Measurements from ENCODE around the gene MGAT3. TPM values are rescaled to one million over a fixed set of nuclear protein-coding genes. Genes with fewer than 3 reads are reported as not detected.

MGAT3 gene
- total and polyA plus RNA-seq, 4 donors, result 0.26 to 11.0 (median 1.8) TPM

DNA sequence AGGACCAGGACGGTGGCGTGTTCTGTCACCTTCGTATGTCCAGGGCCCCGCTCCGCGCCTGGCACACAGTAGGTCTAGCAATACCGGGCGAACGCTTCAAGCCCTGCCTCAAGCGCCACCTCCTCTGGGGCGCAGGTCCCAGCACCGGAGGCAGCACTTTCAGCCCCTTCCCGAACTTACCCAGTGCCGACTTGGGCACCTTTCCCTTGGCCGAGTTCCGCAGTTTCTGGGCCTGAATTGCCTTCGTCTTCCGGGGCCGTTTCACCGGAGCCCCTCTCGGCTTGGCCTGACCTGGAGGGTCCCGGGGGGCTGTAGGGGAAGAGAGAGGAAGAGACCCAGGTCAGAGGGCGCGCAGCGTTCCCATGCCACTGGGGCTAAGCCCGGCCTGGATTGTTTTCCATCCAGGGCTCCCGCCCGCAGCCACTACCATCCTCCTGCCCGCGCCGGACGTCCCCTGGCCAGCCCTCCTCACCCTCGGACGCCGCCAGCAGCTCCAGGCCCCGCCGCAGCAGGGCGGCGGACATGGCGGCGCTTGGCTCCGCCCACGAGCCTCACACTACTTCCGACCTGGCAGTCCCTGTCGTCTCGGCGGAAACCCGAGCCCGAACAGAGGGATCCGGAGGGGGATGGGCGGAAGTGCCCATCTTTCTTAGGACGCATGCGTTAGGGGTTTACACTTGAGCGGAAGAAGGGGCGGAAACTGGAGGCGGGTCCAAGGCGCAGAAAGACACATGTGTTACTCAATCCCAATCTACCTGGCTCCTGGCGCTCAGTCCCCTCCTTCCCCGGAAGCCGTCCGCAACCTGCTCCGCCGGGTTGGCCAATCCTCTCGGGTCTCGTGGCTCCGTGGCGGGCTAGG, 75.6 kb downstream of the MGAT3 start, which contains the start of gene RPS19BP1:
Gene RPS19BP1 (minus strand): TSS at position 534 of the 859 bp plus-strand sequence. CDS start 10 bp downstream, at position 524.
- Histone ChIP-seq H3K4me3 (ENCODE audit: low read length in 2 of 2) (peak within 1 kb of the TSS; percentile 64 to 83), H3K27me3 (ENCODE audit: control insufficient read depth in 1 of 2, insufficient read depth in 2 of 2, low read length in 1 of 2) (no peaks in the 10 kb centered on the region), H3K9me3 (ENCODE audit: control insufficient read depth, low read length) (no peaks in the 10 kb centered on the region), H3K36me3 (ENCODE audit: control insufficient read depth in 1 of 2, insufficient read depth in 2 of 2, low read length in 1 of 2) (no peaks in the 10 kb centered on the region), H3K4me1 (ENCODE audit: control insufficient read depth in 1 of 2, insufficient read depth in 2 of 2, low read length in 2 of 2) (no peaks in the 10 kb centered on the region), H3K27ac (ENCODE audit: low read depth in 1 of 2, low read length in 2 of 2) (peak within 1 kb of the TSS in 1 of 2 donors; percentile 61)
- peak; percentile 99 to 100 for DNase-seq
- peak; percentile 93 for ATAC-seq (ENCODE audit: low FRiP score)
- WGBS, 2 donors, result 0% methylated on average over 64 to 67 of the region's 67 CpGs
- intact Hi-C loops (cut with DNase I), result loop anchor here (2.0 to 10.0 kb wide), 8 partner anchors 135 to 1970 kb away; partner anchors contain the start of genes ADSL (in 2 of the 2), CDC42EP1 (in 1 of the 2), MRTFA (in 1 of the 2) and RPL3 (in 1 of the 2)

DNA sequence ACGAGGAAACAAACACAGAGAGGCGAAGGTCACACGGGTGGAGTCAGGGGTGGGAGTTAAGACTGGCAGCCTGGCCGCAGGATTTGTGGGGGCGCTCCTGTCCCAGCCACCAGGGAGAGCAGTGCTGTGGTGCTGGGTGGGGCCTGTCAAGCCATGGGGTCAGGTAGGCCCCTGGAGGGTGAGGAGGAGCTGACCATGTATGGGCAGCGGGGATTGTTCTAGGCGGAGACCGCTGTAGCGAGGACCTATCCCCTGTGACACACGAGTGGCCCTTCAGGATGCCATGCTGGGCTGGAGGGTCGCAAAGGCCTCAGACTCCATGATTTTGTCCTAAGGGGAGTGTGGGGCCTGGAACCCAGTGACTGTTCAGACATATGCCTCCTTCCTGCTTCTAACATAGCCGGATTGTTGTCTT, 77.3 kb downstream of the MGAT3 start:
- Histone ChIP-seq H3K9me3 (ENCODE audit: control insufficient read depth, low read length) (no peaks in the 10 kb centered on the region), H3K36me3 (ENCODE audit: control insufficient read depth in 1 of 2, insufficient read depth in 2 of 2, low read length in 1 of 2) (no peaks in the 10 kb centered on the region), H3K27me3 (ENCODE audit: control insufficient read depth in 1 of 2, insufficient read depth in 2 of 2, low read length in 1 of 2) (no peaks in the 10 kb centered on the region), H3K4me3 (ENCODE audit: low read length in 2 of 2) (no peak overlapping the region), H3K4me1 (ENCODE audit: control insufficient read depth in 1 of 2, insufficient read depth in 2 of 2, low read length in 2 of 2) (no peaks in the 10 kb centered on the region), H3K27ac (ENCODE audit: low read depth in 1 of 2, low read length in 2 of 2) (no peak overlapping the region)
- intact Hi-C loops (cut with DNase I), result loop anchor here (2.0 to 10.0 kb wide), 8 partner anchors 137 to 1972 kb away; partner anchors contain the start of genes ADSL (in 2 of the 2), CDC42EP1 (in 1 of the 2), MRTFA (in 1 of the 2) and TAB1 (in 1 of the 2)
- ATAC-seq (ENCODE audit: low FRiP score), result no peak
- 86% methylated on average over 12 of the region's 12 CpGs for WGBS, 2 donors
- no peak for DNase-seq

DNA sequence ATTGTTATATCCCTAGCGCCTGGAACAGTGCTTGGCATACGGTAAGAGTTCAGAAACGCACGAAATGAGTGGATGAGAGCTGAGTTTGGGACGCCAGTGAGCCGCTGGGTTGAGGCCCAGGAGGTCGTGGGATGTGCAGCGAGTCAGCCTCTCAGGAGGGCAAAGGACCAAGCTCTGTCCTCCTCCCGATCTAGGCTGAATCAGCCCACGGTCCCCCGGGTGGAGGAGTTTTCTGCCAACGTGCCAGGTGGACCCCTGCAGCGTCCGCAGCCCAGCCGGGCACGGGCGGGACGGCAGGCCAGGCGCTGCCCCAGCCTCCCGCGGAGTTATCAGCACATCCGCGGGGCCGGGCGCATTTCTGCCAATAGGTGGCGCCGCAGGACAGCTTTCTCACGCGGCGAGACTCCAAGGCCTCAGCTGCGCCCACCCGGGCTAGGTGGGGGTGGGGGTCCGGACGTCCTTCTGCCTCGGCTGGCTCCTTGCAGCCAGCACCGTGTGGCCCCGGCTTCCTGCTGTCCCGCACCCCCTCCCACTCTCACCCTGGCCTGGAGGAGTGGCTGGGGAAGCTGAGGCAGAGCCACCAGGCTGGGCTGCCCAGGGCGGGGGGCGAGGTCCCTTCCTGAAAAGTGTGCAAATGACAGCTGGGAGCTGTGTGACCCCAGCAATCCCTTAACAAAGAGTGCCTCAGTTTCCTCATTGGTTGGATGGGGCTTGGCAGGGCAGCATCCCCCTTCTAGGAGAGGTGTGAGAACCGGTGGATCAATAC, 78.0 kb downstream of the MGAT3 start:
- intact Hi-C loops (cut with DNase I), result loop anchor here (2.0 to 10.0 kb wide), 8 partner anchors 137 to 1972 kb away; partner anchors contain the start of genes ADSL (in 2 of the 2), CDC42EP1 (in 1 of the 2), MRTFA (in 1 of the 2) and TAB1 (in 1 of the 2)
- WGBS, 2 donors, result 6 to 8% methylated on average over 41 of the region's 41 CpGs
- DNase-seq, result peak; percentile 86 to 95

DNA sequence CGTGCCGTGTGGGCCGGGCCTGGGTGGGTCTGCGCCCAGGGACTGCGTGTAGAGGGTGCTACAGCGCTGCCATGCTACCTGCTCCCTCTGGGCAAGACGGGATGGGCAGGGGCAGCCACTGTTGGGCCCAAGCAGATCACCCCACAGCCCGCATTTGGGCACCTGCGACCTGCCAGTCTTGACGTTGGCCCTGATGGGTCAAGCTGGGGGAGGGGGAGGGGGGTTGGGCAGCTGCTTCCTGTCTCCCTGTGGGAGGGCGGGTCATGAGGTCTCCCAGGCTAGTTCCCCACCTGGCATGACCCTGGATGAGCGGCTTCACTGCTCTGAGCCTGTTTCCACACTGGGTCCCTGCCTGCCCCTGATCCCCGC, 78.5 kb downstream of the MGAT3 start:
- 36 to 41% methylated on average over 12 to 13 of the region's 13 CpGs for WGBS, 2 donors
- Histone ChIP-seq H3K27ac (ENCODE audit: low read depth in 1 of 2, low read length in 2 of 2) (no peak overlapping the region), H3K4me1 (ENCODE audit: control insufficient read depth in 1 of 2, insufficient read depth in 2 of 2, low read length in 2 of 2) (no peaks in the 10 kb centered on the region), H3K36me3 (ENCODE audit: control insufficient read depth in 1 of 2, insufficient read depth in 2 of 2, low read length in 1 of 2) (no peaks in the 10 kb centered on the region), H3K9me3 (ENCODE audit: control insufficient read depth, low read length) (no peaks in the 10 kb centered on the region), H3K4me3 (ENCODE audit: low read length in 2 of 2) (no peak overlapping the region), H3K27me3 (ENCODE audit: control insufficient read depth in 1 of 2, insufficient read depth in 2 of 2, low read length in 1 of 2) (no peaks in the 10 kb centered on the region)
- intact Hi-C loops (cut with DNase I), result loop anchor here (2.0 to 10.0 kb wide), 2 partner anchors 489 to 809 kb away; partner anchors contain the start of gene ADSL (in 1 of the 2)
- DNase-seq (no peak), ATAC-seq (ENCODE audit: low FRiP score) (no peak)

More for the DNA sequence above, 78.0 kb downstream of the MGAT3 start:
- Histone ChIP-seq H3K9me3 (ENCODE audit: control insufficient read depth, low read length) (no peaks in the 10 kb centered on the region), H3K36me3 (ENCODE audit: control insufficient read depth in 1 of 2, insufficient read depth in 2 of 2, low read length in 1 of 2) (no peaks in the 10 kb centered on the region), H3K27me3 (ENCODE audit: control insufficient read depth in 1 of 2, insufficient read depth in 2 of 2, low read length in 1 of 2) (no peaks in the 10 kb centered on the region), H3K4me1 (ENCODE audit: control insufficient read depth in 1 of 2, insufficient read depth in 2 of 2, low read length in 2 of 2) (no peaks in the 10 kb centered on the region), H3K4me3 (ENCODE audit: low read length in 2 of 2) (no peak overlapping the region), H3K27ac (ENCODE audit: low read depth in 1 of 2, low read length in 2 of 2) (no peak overlapping the region)
- peak; percentile 64 for ATAC-seq (ENCODE audit: low FRiP score)

DNA sequence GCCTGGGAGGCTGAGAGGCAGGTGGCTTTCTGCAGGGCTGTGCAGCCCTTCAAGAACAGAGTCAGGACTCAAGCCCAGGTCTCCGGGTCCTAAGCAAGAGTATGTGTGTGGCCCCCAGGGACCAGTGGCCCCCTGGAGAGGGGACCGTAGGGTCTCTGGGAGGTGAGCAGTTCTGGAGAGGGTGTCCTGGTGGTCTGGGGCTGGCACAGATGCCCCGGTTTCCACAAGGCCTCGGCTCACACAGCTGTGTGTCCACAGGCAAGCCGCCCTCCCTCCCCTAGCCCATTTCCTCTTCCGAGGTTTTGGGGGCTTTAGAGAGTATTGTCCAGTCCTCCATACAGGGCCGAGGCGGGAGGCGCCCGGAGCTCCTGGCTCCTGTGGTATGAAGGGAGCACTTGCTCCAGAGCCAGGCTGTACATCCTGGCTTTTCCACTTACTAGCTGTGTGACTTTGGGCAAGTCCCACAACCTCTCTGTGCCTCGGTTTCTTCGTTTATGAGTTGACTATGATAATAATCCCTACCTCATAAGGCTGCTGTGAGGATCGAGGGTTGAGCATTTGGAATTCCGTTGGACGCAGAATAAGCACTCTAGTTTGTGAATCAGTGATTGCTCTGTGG, 79.1 kb downstream of the MGAT3 start:
- no peaks in the 10 kb centered on the region for H3K4me1 ChIP-seq (ENCODE audit: control insufficient read depth in 1 of 2, insufficient read depth in 2 of 2, low read length in 2 of 2)
- WGBS, 2 donors, result 85 to 89% methylated on average over 15 of the region's 15 CpGs
- DNase-seq (no peak), ATAC-seq (ENCODE audit: low FRiP score) (no peak)
- no peaks in the 10 kb centered on the region for H3K27me3 ChIP-seq (ENCODE audit: control insufficient read depth in 1 of 2, insufficient read depth in 2 of 2, low read length in 1 of 2)
- H3K9me3 ChIP-seq (ENCODE audit: control insufficient read depth, low read length), result no peaks in the 10 kb centered on the region
- no peak overlapping the region for H3K4me3 ChIP-seq (ENCODE audit: low read length in 2 of 2)
- no peaks in the 10 kb centered on the region for H3K36me3 ChIP-seq (ENCODE audit: control insufficient read depth in 1 of 2, insufficient read depth in 2 of 2, low read length in 1 of 2)
- intact Hi-C loops (cut with DNase I), result loop anchor here (2.0 to 10.0 kb wide), 2 partner anchors 489 to 809 kb away; partner anchors contain the start of gene ADSL (in 1 of the 2)
- H3K27ac ChIP-seq (ENCODE audit: low read depth in 1 of 2, low read length in 2 of 2), result no peak overlapping the region

DNA sequence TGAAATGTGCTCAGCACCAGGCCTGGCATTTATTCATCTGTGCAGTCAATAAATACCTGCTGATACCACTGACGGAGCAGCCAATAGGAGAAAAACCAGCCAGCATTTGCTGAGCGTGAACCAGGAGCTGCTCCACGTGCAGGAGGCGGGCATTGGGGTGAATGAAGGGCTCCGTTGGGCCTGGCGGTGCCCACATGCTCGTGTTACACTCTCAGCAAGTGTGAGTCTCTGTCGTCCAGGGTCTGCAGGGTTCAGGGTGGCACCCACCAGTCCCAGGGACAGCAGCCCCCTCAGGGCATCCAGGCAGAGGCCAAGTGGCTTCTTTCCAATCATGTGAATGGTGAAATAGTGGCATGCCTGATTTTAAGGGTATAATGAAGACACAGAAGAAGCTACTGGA, 79.9 kb downstream of the MGAT3 start:
- Histone ChIP-seq H3K4me3 (ENCODE audit: low read length in 2 of 2) (no peak overlapping the region), H3K27me3 (ENCODE audit: control insufficient read depth in 1 of 2, insufficient read depth in 2 of 2, low read length in 1 of 2) (no peaks in the 10 kb centered on the region), H3K4me1 (ENCODE audit: control insufficient read depth in 1 of 2, insufficient read depth in 2 of 2, low read length in 2 of 2) (no peaks in the 10 kb centered on the region), H3K9me3 (ENCODE audit: control insufficient read depth, low read length) (no peaks in the 10 kb centered on the region), H3K36me3 (ENCODE audit: control insufficient read depth in 1 of 2, insufficient read depth in 2 of 2, low read length in 1 of 2) (no peaks in the 10 kb centered on the region), H3K27ac (ENCODE audit: low read depth in 1 of 2, low read length in 2 of 2) (no peak overlapping the region)
- 54 to 57% methylated on average over 8 of the region's 8 CpGs for WGBS, 2 donors
- DNase-seq (no peak), ATAC-seq (ENCODE audit: low FRiP score) (no peak)
- intact Hi-C loops (cut with DNase I), result loop anchor here in 1 of 2 donors (10.0 kb wide), 1 partner anchor 808 kb away; the partner anchor contains the start of gene ADSL

DNA sequence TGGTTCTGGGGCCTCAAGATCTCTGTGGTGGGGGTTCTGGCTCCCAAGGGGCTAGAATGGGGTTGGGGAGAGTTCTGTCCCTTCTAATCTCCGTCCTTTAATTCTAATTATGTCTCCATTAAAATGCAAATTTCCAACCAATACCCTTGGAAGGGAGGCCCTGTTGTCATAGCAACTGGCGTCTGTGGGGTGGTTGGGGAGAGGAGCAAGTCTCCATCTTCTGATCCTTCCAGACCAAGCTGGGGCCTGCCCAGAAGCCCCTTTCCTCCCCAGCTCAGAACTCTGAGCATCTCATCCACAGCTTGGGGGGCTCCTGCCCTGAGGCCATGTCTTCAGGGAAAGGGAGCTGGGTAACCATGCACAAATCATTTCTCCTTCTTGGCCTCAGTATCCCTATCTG, 81.2 kb downstream of the MGAT3 start:
- intact Hi-C loops (cut with DNase I), result loop anchor here in 1 of 2 donors (10.0 kb wide), 1 partner anchor 807 kb away; the partner anchor contains the start of gene ADSL
- no peak for ATAC-seq (ENCODE audit: low FRiP score)

More for the DNA sequence above, 81.2 kb downstream of the MGAT3 start:
- 30 to 41% methylated on average over 2 of the region's 2 CpGs for WGBS, 2 donors
- Histone ChIP-seq H3K4me3 (ENCODE audit: low read length in 2 of 2) (no peak overlapping the region), H3K9me3 (ENCODE audit: control insufficient read depth, low read length) (no peaks in the 10 kb centered on the region), H3K27ac (ENCODE audit: low read depth in 1 of 2, low read length in 2 of 2) (no peak overlapping the region), H3K27me3 (ENCODE audit: control insufficient read depth in 1 of 2, insufficient read depth in 2 of 2, low read length in 1 of 2) (no peaks in the 10 kb centered on the region), H3K36me3 (ENCODE audit: control insufficient read depth in 1 of 2, insufficient read depth in 2 of 2, low read length in 1 of 2) (no peaks in the 10 kb centered on the region), H3K4me1 (ENCODE audit: control insufficient read depth in 1 of 2, insufficient read depth in 2 of 2, low read length in 2 of 2) (no peaks in the 10 kb centered on the region)
- DNase-seq, result no peak
